ENCODE results near the gene NBPF19.
A peak's percentile ranks its signal among the peaks of the same experiment; 100 is the strongest.
"Not testable (repeated sequence)": the region's sequence is repeated elsewhere in the genome, so short reads cannot be mapped to it uniquely, and the experiment has no call there.

Gene NBPF19

GRCh38 chr1:149474745-149475144 lies at the start of gene NBPF19:
Gene NBPF19 (plus strand): TSS chr1:149475045. CDS start chr1:149475933, 888 bp downstream.
- not testable (repeated sequence) for DNase-seq (ENCODE audit: low read depth); H3K4me3 ChIP-seq (ENCODE audit: low read length)

GRCh38 chr1:149428317-149428716 lies 46.5 kb upstream of the NBPF19 start:
- H3K4me3 ChIP-seq (ENCODE audit: low read length); DNase-seq (ENCODE audit: low read depth): not testable (repeated sequence)

GRCh38 chr1:149445451-149445850 lies 29.4 kb upstream of the NBPF19 start:
- DNase-seq (ENCODE audit: low read depth); H3K4me3 ChIP-seq (ENCODE audit: low read length): not testable (repeated sequence)

GRCh38 chr1:149452196-149452595 lies 22.6 kb upstream of the NBPF19 start:
- not testable (repeated sequence) for H3K4me3 ChIP-seq (ENCODE audit: low read length); DNase-seq (ENCODE audit: low read depth)

GRCh38 chr1:149452652-149453051 lies 22.2 kb upstream of the NBPF19 start:
- not testable (repeated sequence) for H3K4me3 ChIP-seq (ENCODE audit: low read length); DNase-seq (ENCODE audit: low read depth)

- H3K4me3 ChIP-seq (ENCODE audit: low read length), result peak overlapping the region; percentile 35
Observed at GRCh38 chr1:149558350-149558825, 83.5 kb downstream of the NBPF19 start.

GRCh38 chr1:149561806-149562205 lies 87.0 kb downstream of the NBPF19 start:
- not testable (repeated sequence) for DNase-seq (ENCODE audit: low read depth); H3K4me3 ChIP-seq (ENCODE audit: low read length)

More at GRCh38 chr1:149558350-149558825, 83.5 kb downstream of the NBPF19 start:
- peak; percentile 70 for DNase-seq (ENCODE audit: low read depth)

- not testable (repeated sequence) for H3K4me3 ChIP-seq (ENCODE audit: low read length); DNase-seq (ENCODE audit: low read depth)
Observed at GRCh38 chr1:149565485-149565884, 90.6 kb downstream of the NBPF19 start.

- H3K4me3 ChIP-seq (ENCODE audit: low read length); DNase-seq (ENCODE audit: low read depth): not testable (repeated sequence)
Observed at GRCh38 chr1:149572763-149573162, 97.9 kb downstream of the NBPF19 start.

GRCh38 chr1:149585592-149585991 lies 110.7 kb downstream of the NBPF19 start:
- H3K4me3 ChIP-seq (ENCODE audit: low read length), result not testable (repeated sequence)
- DNase-seq (ENCODE audit: low read depth), result peak; percentile 0
